ENCODE data around the gene ABCC6. TPM values are rescaled to one million over a fixed set of nuclear protein-coding genes. Genes with fewer than 3 reads are reported as not detected.

The ABCC6 gene
- total RNA-seq, 4 donors from 2014 or later = 0.20 to 7.0 (median 0.66) TPM

DNA sequence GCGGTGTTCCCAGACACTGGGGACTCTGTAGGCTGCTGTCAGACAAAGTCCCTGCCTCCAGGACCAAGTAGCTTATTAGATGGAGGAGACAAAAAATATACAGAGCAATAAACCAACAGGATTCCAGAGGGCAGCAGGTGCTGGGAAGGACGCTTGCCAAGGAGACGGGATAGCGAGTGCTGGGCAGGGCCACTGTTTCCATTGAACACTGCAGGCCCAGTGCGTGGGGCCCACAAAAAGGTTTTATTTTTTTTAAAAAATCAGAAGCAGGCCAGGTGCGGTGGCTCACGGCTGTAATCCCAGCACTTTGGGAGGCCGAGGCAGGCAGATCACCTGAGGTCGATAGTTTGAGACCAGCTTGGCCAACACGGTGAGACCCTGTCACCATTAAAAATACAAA is 84.2 kb downstream of the ABCC6 start:
- Histone ChIP-seq H3K36me3 (peaks cover 2 to 94% (median 31%) of the 10 kb centered on the region in 3 donors), H3K4me3 (no peak overlapping the region), H3K27ac (no peak overlapping the region), H3K4me1 (no peaks in the 10 kb centered on the region), H3K9me3 (no peaks in the 10 kb centered on the region), H3K27me3 (no peaks in the 10 kb centered on the region)
- 96 to 98% methylated on average over 10 of the region's 10 CpGs for WGBS, 2 donors
- no peak for DNase-seq (ENCODE audit: low spot score in 2 of 2)
- TF ChIP-seq EP300 (IDR thresholded peaks at IDR 0.05) (no peak), POLR2A (IDR thresholded peaks at IDR 0.05) (no peak)
- TF ChIP-seq, protein P1, sequence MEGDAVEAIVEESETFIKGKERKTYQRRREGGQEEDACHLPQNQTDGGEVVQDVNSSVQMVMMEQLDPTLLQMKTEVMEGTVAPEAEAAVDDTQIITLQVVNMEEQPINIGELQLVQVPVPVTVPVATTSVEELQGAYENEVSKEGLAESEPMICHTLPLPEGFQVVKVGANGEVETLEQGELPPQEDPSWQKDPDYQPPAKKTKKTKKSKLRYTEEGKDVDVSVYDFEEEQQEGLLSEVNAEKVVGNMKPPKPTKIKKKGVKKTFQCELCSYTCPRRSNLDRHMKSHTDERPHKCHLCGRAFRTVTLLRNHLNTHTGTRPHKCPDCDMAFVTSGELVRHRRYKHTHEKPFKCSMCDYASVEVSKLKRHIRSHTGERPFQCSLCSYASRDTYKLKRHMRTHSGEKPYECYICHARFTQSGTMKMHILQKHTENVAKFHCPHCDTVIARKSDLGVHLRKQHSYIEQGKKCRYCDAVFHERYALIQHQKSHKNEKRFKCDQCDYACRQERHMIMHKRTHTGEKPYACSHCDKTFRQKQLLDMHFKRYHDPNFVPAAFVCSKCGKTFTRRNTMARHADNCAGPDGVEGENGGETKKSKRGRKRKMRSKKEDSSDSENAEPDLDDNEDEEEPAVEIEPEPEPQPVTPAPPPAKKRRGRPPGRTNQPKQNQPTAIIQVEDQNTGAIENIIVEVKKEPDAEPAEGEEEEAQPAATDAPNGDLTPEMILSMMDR (IDR thresholded peaks at IDR 0.05) = no peak

DNA sequence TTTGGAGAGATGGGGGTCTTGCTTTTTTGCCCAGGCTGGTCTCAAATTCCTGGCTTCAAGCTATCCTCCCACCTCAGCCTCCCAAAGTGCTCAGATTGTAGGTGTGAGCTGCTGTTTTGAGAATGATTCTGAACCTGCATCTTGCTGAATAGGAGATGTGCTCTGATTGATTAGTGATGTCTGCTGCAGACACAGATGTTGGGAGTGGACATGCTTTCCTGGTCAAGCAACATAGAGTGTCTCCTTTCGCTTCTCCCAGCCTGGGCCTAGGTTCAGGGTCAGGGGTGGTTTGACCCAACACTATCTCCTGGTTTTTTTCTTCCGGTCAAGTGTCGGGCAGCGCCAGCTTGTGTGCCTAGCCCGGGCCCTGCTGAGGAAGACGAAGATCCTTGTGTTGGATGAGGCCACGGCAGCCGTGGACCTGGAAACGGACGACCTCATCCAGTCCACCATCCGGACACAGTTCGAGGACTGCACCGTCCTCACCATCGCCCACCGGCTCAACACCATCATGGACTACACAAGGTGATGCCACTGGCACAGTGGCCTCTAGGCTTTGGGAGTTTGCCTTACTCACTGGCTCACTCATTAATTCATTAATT is 85.2 kb downstream of the ABCC6 start:
- H3K4me3 ChIP-seq = no peak overlapping the region
- peaks cover 2 to 97% (median 31%) of the 10 kb centered on the region in 3 donors for H3K36me3 ChIP-seq
- no peak overlapping the region for H3K27ac ChIP-seq
- no peak for TF ChIP-seq EP300 (IDR thresholded peaks at IDR 0.05)
- TF ChIP-seq, protein P1 (IDR thresholded peaks at IDR 0.05) = no peak
- no peak for TF ChIP-seq POLR2A (IDR thresholded peaks at IDR 0.05)
- no peaks in the 10 kb centered on the region for H3K4me1 ChIP-seq
- H3K27me3 ChIP-seq = no peaks in the 10 kb centered on the region
- WGBS, 2 donors = 95 to 96% methylated on average over 15 of the region's 15 CpGs
- no peak for DNase-seq (ENCODE audit: low spot score in 2 of 2)
- no peaks in the 10 kb centered on the region for H3K9me3 ChIP-seq

DNA sequence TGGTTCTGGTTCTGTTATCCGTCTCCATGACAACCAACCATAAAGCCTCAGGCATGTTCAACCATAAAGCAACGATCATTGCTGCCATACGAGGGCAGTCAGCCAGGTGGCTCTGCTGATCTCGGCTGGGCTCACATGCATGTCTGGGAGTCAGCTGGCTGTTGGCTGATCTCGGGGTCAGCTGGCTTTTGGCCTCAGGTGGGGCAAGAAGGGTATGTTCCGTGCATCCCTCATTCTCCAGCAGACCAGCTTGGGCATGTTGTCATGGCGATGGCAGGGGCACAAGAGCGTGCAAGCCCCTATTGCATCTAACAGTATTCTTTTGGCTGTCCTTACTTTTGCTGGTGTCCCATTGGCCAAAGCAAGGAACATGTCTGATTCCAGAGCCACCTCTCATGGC is 86.2 kb downstream of the ABCC6 start:
- DNase-seq (ENCODE audit: low spot score in 2 of 2) = no peak
- Histone ChIP-seq H3K36me3 (peaks cover 2 to 97% (median 31%) of the 10 kb centered on the region in 3 donors), H3K4me3 (no peak overlapping the region), H3K27ac (no peak overlapping the region), H3K9me3 (no peaks in the 10 kb centered on the region), H3K27me3 (no peaks in the 10 kb centered on the region), H3K4me1 (no peaks in the 10 kb centered on the region)
- TF ChIP-seq EP300 (IDR thresholded peaks at IDR 0.05) (no peak), POLR2A (IDR thresholded peaks at IDR 0.05) (no peak)
- TF ChIP-seq, protein P1 (IDR thresholded peaks at IDR 0.05) = no peak
- WGBS, 2 donors = 70 to 85% methylated on average over 8 of the region's 8 CpGs

DNA sequence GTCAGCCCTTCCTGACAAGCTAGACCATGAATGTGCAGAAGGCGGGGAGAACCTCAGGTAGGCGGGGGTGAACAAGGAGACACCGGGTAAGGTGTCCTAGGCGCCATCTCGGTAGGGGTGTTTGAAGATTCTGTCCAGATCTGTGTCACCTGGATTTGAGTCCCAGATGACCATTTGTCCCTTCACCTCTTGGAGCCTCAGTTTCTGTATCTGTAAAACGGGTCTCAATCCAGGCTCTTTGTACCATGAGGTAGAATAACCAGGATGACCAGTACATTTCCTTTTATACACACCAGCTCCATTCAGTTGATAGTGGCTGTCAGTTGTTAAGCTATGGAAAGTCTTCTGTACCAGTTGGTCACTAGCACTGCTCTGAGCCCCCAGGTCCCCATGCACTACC is 86.7 kb downstream of the ABCC6 start:
- no peaks in the 10 kb centered on the region for H3K27me3 ChIP-seq
- no peak overlapping the region for H3K4me3 ChIP-seq
- DNase-seq (ENCODE audit: low spot score in 2 of 2) = no peak
- WGBS, 2 donors = 99% methylated on average over 6 of the region's 6 CpGs
- H3K27ac ChIP-seq = no peak overlapping the region
- peaks cover 0 to 97% (median 27%) of the 10 kb centered on the region in 3 donors for H3K36me3 ChIP-seq
- H3K9me3 ChIP-seq = no peaks in the 10 kb centered on the region
- no peak for TF ChIP-seq POLR2A (IDR thresholded peaks at IDR 0.05)
- no peak for TF ChIP-seq EP300 (IDR thresholded peaks at IDR 0.05)
- TF ChIP-seq, protein P1 (IDR thresholded peaks at IDR 0.05) = no peak
- H3K4me1 ChIP-seq = no peaks in the 10 kb centered on the region

DNA sequence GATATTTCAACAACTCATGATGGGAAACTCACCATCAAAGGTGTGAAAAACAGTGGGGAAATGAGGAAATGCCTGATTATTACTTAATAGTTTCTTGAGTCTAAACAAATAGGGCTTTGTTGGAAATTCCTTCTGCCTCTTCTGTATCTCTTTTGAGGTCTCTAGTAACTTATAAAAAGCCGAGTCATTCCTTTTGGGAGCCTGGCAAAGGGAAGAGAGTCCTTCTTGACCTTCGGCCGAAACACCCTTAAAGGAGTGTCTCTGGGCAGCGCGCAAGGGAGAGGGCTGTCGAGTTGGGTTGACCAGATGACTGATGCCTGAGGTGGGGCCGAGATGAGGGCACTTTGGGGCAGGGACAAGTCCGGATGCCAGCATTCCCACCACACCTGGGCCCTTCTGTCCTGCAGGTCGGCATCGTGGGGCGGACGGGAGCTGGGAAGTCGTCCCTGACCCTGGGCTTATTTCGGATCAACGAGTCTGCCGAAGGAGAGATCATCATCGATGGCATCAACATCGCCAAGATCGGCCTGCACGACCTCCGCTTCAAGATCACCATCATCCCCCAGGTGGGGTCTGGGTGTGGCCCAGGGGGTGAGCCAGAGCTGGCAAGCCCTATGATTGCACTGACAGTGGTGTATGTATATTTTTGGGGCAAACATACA is 89.2 kb downstream of the ABCC6 start:
- TF ChIP-seq EP300 (IDR thresholded peaks at IDR 0.05) (no peak), POLR2A (IDR thresholded peaks at IDR 0.05) (no peak)
- TF ChIP-seq, protein P1 (IDR thresholded peaks at IDR 0.05) = no peak

More for the DNA sequence above, 89.2 kb downstream of the ABCC6 start:
- H3K4me3 ChIP-seq = no peak overlapping the region
- H3K4me1 ChIP-seq = no peaks in the 10 kb centered on the region
- no peaks in the 10 kb centered on the region for H3K27me3 ChIP-seq
- H3K9me3 ChIP-seq = no peaks in the 10 kb centered on the region
- WGBS, 2 donors = 87 to 92% methylated on average over 21 of the region's 21 CpGs
- peaks cover 0 to 90% (median 19%) of the 10 kb centered on the region in 3 donors for H3K36me3 ChIP-seq
- no peak for DNase-seq (ENCODE audit: low spot score in 2 of 2)
- no peak overlapping the region for H3K27ac ChIP-seq
